Left cardiac atrium (tissue), 2 donors: ENCODE results near the gene SERPINB4. TPM values are rescaled to one million over a fixed set of nuclear protein-coding genes. Genes with fewer than 3 reads are reported as not detected.

Experiments
- total RNA-seq, 2 donors: library from RNA; stranded (reverse); fragmentation: NEBNext Ultra II Directional; extraction: Animal tissue kit (Norgen Biotek cat#: 25700); gene quantifications; one replicate each; pipeline ENCODE4 v1.2.1, GENCODE V29; 2021
- donor health status: DM: no; HTN: yes; CAD: no; lungs with severe emphysema.
- donor health status: DM: yes; HTN: yes; CAD: no.

Gene SERPINB4
- total RNA-seq, 2 donors from 2014 or later: not detected

Other genes starting within 250 kb of the SERPINB4 start
- 10 to 100 TPM; 21.4 to 28.5 TPM for gene VPS4B, start 221.8 kb downstream of the SERPINB4 start, total RNA-seq
- gene SERPINB5, start 167.3 kb downstream of the SERPINB4 start, total RNA-seq: not detected
- not detected for gene SERPINB12, start 101.9 kb downstream of the SERPINB4 start, total RNA-seq
- gene SERPINB13, start 56.9 kb downstream of the SERPINB4 start, total RNA-seq: not detected
- not detected for gene SERPINB3, start 17.6 kb upstream of the SERPINB4 start, total RNA-seq
- not detected for gene SERPINB11, start 58.7 kb upstream of the SERPINB4 start, total RNA-seq
- gene SERPINB7, start 131.2 kb upstream of the SERPINB4 start, total RNA-seq: not detected
- gene SERPINB2, start 243.4 kb upstream of the SERPINB4 start, total RNA-seq: under 1 TPM in 1 of 2 donors, not detected in 1; 0.37 TPM